B cell (primary cell): Measurements from ENCODE around the gene NUDT14. TPM values are rescaled to one million over a fixed set of nuclear protein-coding genes. Genes with fewer than 3 reads are reported as not detected.

Experiments
- ATAC-seq: fragments of 200-7000 bp; cut with Tn5 transposase; one replicate; pipeline ENCODE4 v1.10.0; 2021; ENCODE audit warnings: low read depth, mild to moderate bottlenecking, moderate number of reproducible peaks, moderate library complexity
- CTCF ChIA-PET: fragments of 350-600 bp; sonication (Branson Sonifier 250); formaldehyde crosslinking; loops from one replicate; lab custom pipeline; 2021; ENCODE audit warnings: antibody characterized with exemption, inconsistent platforms; lab: Charles Lee
- POLR2A ChIA-PET: fragments of 350-600 bp; sonication (Branson Sonifier 250); formaldehyde crosslinking; loops from one replicate; lab custom pipeline; 2021; ENCODE audit warnings: antibody characterized with exemption; lab: Charles Lee
- DNase-seq: peaks from one replicate; pipeline ENCODE4 v3.0.0; 2013
- H2AFZ ChIP-seq: 2 replicates; pipeline ENCODE4 v1.6.1; 2012; ENCODE audit warnings: mild to moderate bottlenecking, low read depth, low read length; ENCODE audit not compliant: insufficient read depth, poor library complexity, severe bottlenecking
- H3K27ac ChIP-seq, 2 donors: 1 replicate in 1 of 2; 2 replicates in 1 of 2; pipeline ENCODE4 v1.5.1; 2012 to 2013; ENCODE audit warnings: low read length in 2 of 2, mild to moderate bottlenecking in 2 of 2, moderate library complexity in 1 of 2
- H3K27me3 ChIP-seq, 4 experiments: fragments of 200-600 bp in 1 of 4; sonication (generic) in 1 of 4; replicated peaks in 1 of 4; 1 replicate in 2 of 4; 2 replicates in 2 of 4; pipeline versions ENCODE4 v1.6.1 to v1.7.0; 2013 to 2016; ENCODE audit warnings: low read length in 3 of 4, mild to moderate bottlenecking in 2 of 4, mixed read lengths in 1 of 4, moderate library complexity in 1 of 4; ENCODE audit not compliant: insufficient read depth in 4 of 4, control insufficient read depth in 3 of 4; ENCODE audit errors: control extremely low read depth in 1 of 4
- H3K36me3 ChIP-seq, 2 experiments: replicated peaks in 1 of 2; 1 replicate in 1 of 2; 2 replicates in 1 of 2; pipeline versions ENCODE4 v1.6.1 to v1.7.1; 2013; ENCODE audit warnings: low read length in 1 of 2; ENCODE audit not compliant: insufficient read depth in 2 of 2, control insufficient read depth in 1 of 2; ENCODE audit errors: control extremely low read depth in 1 of 2, extremely low read depth in 1 of 2
- H3K4me1 ChIP-seq, 2 donors: fragments of 200-600 bp in 1 of 2; sonication (generic) in 1 of 2; 1 replicate in 1 of 2; 2 replicates in 1 of 2; pipeline versions ENCODE4 v1.5.1 to v1.6.1; 2013 to 2017; ENCODE audit warnings: low read length in 2 of 2; ENCODE audit not compliant: control insufficient read depth in 2 of 2, insufficient read depth in 2 of 2
- H3K4me2 ChIP-seq: replicated peaks from 2 replicates; pipeline ENCODE3; 2012; ENCODE audit warnings: mild to moderate bottlenecking, low read depth, low read length; ENCODE audit not compliant: poor library complexity, severe bottlenecking
- H3K4me3 ChIP-seq, 5 experiments: fragments of 200-600 bp in 1 of 5; sonication (generic) in 1 of 5; 1 replicate in 3 of 5; 2 replicates in 2 of 5; pipeline versions ENCODE4 v1.5.1 to v1.7.0; 2011 to 2016; ENCODE audit warnings: low read length in 4 of 5, mild to moderate bottlenecking in 4 of 5, low read depth in 2 of 5, control low read depth in 1 of 5, moderate library complexity in 1 of 5; ENCODE audit not compliant: insufficient read depth in 1 of 5; ENCODE audit errors: control extremely low read depth in 1 of 5, extremely low read depth in 1 of 5
- H3K79me2 ChIP-seq: fragments of 200-600 bp; sonication (generic); one replicate; pipeline ENCODE4 v1.6.0; 2016; ENCODE audit warnings: low read length; ENCODE audit not compliant: control insufficient read depth, insufficient read depth
- H3K9ac ChIP-seq: fragments of 200-600 bp; sonication (generic); 2 replicates; pipeline ENCODE4 v1.6.1; 2017; ENCODE audit warnings: mild to moderate bottlenecking, low read length, moderate library complexity
- H3K9me3 ChIP-seq, 3 donors: one replicate each; pipeline versions ENCODE4 v1.6.1 to v1.7.1; 2013; ENCODE audit warnings: low read length in 2 of 3; ENCODE audit not compliant: control insufficient read depth in 2 of 3, insufficient read depth in 1 of 3; ENCODE audit errors: control extremely low read depth in 1 of 3
- H4K20me1 ChIP-seq: 2 replicates; pipeline ENCODE4 v1.6.0; 2012; ENCODE audit warnings: mild to moderate bottlenecking, low read length; ENCODE audit not compliant: insufficient read depth, control insufficient read depth, poor library complexity, severe bottlenecking
- H3K27ac Mint-ChIP-seq: one replicate; pipeline ENCODE4 v1.8.0; 2021; ENCODE audit warnings: mixed read lengths
- H3K27me3 Mint-ChIP-seq: one replicate; pipeline ENCODE4 v1.8.0; 2021; ENCODE audit warnings: mixed read lengths
- H3K4me1 Mint-ChIP-seq: one replicate; pipeline ENCODE4 v1.8.0; 2021; ENCODE audit warnings: mixed read lengths
- H3K4me3 Mint-ChIP-seq: one replicate; pipeline ENCODE4 v1.8.0; 2021; ENCODE audit warnings: mixed read lengths
- H3K9me3 Mint-ChIP-seq: one replicate; pipeline ENCODE4 v1.8.0; 2022; ENCODE audit warnings: mixed read lengths; ENCODE audit not compliant: insufficient read depth
- CTCF ChIP-seq: fragments of 200-600 bp; IDR thresholded peaks from one replicate; pipeline ENCODE4 v1.8.0; 2022; ENCODE audit warnings: antibody characterized with exemption, mild to moderate bottlenecking
- EZH2 ChIP-seq: IDR thresholded peaks from 2 replicates; pipeline ENCODE4 v1.6.1; 2012; ENCODE audit warnings: borderline replicate concordance, low read depth, mild to moderate bottlenecking, moderate library complexity, low read length; ENCODE audit not compliant: insufficient read depth, poor library complexity, severe bottlenecking
- WGBS: methylation state at CpG from one replicate; pipeline ENCODE4 v1.1.5; 2013; ENCODE audit warnings: missing lambda C conversion rate; ENCODE audit not compliant: insufficient coverage; 5-methylcytosine and 5-hydroxymethylcytosine counted together
- intact Hi-C: fragments of 100-400 bp; cut with micrococcal nuclease; formaldehyde crosslinking; loops from one replicate; pipeline ENCODE4 v1.10.0; 2022
- polyA plus RNA-seq: library from polyadenylated mRNA; depleted of rRNA; stranded (reverse); fragments of >200 nt; gene quantifications from 2 replicates; pipeline ENCODE4 v1.2.3, GENCODE V29; 2012
- small RNA-seq: library from RNA; depleted of rRNA; stranded (forward); fragments of <200 nt; gene quantifications from one replicate; pipeline ENCODE3, GENCODE V24; 2012; ENCODE audit warnings: low replicate concordance, low read depth; ENCODE audit not compliant: insufficient read length
- total RNA-seq, 2 donors: library from RNA; stranded (reverse); fragments of 120-200 nt in 1 of 2; gene quantifications; 1 replicate in 1 of 2; 2 replicates in 1 of 2; pipeline versions ENCODE4 v1.2.3 to v1.2.4, GENCODE V29; 2013 to 2022

NUDT14 gene
- total and polyA plus RNA-seq, 2 donors (not counting 1 experiment from before 2014, with no cell fraction given), result 17.4 to 31.6 TPM

GRCh38 chr14:105123064-105123665 lies 57.9 kb downstream of the NUDT14 start:
- Histone ChIP-seq H3K9me3 (peaks cover 0 to 18% (median 12%) of the 10 kb centered on the region in 3 donors), H3K79me2 (no peaks in the 10 kb centered on the region), H3K4me1 (no peaks in the 10 kb centered on the region), H3K9ac (no peak overlapping the region), H3K27ac (no peak overlapping the region), H3K4me3 (no peak overlapping the region), H4K20me1 (no peaks in the 10 kb centered on the region), H3K4me2 (no peak overlapping the region), H2AFZ (no peak overlapping the region), H3K36me3 (no peaks in the 10 kb centered on the region), H3K27me3 (peaks cover 0 to 18% (median 2%) of the 10 kb centered on the region in 4 experiments)
- intact Hi-C loops, result no loop called here
- ATAC-seq, result no peak
- H3K27ac Mint-ChIP-seq, result no peak overlapping the region
- DNase-seq, result no peak
- H3K4me1 Mint-ChIP-seq, result no peaks in the 10 kb centered on the region
- peaks cover 59% of the 10 kb centered on the region for H3K27me3 Mint-ChIP-seq
- POLR2A ChIA-PET, result no interaction called here
- H3K4me3 Mint-ChIP-seq, result no peak overlapping the region
- WGBS, result 88% methylated on average over 2 of the region's 5 CpGs
- no peak for TF ChIP-seq CTCF
- no peak for TF ChIP-seq EZH2
- CTCF ChIA-PET, result no interaction called here
- H3K9me3 Mint-ChIP-seq, result peaks cover 10% of the 10 kb centered on the region

Small RNA genes within 50 kb of the gene (small RNA-seq; reads per million reads assigned to genes)
- not detected for gene MIR6765

Other genes with a start within 250 kb of the NUDT14 start
- gene AHNAK2, start 202.9 kb downstream of the NUDT14 start, total RNA-seq, result not detected in 2 replicates
- gene AHNAK2, start 202.9 kb downstream of the NUDT14 start, polyA plus RNA-seq, result not detected in 2 replicates
- 5.3 and 5.5 TPM in 2 replicates for gene CLBA1, start 195.5 kb downstream of the NUDT14 start, total RNA-seq
- gene CLBA1, start 195.5 kb downstream of the NUDT14 start, polyA plus RNA-seq, result 0.63 and 1.3 TPM in 2 replicates
- 10.7 and 11.7 TPM in 2 replicates for gene CDCA4, start 160.2 kb downstream of the NUDT14 start, total RNA-seq
- gene CDCA4, start 160.2 kb downstream of the NUDT14 start, polyA plus RNA-seq, result 6.3 and 7.2 TPM in 2 replicates
- gene GPR132, start 115.9 kb downstream of the NUDT14 start, total RNA-seq, result 54.5 and 63.2 TPM in 2 replicates
- gene GPR132, start 115.9 kb downstream of the NUDT14 start, polyA plus RNA-seq, result 38.6 and 47.8 TPM in 2 replicates
- 0.34 and 0.41 TPM in 2 replicates for gene JAG2, start 12.5 kb downstream of the NUDT14 start, total RNA-seq
- 0.27 and 0.66 TPM in 2 replicates for gene JAG2, start 12.5 kb downstream of the NUDT14 start, polyA plus RNA-seq
- 33.5 and 36.1 TPM in 2 replicates for gene BTBD6, start 67.2 kb upstream of the NUDT14 start, total RNA-seq
- 33.4 and 38.8 TPM in 2 replicates for gene BTBD6, start 67.2 kb upstream of the NUDT14 start, polyA plus RNA-seq
- gene BRF1, start 119.7 kb upstream of the NUDT14 start, total RNA-seq, result 55.8 and 61.5 TPM in 2 replicates
- gene BRF1, start 119.7 kb upstream of the NUDT14 start, polyA plus RNA-seq, result 24.5 and 36.0 TPM in 2 replicates
- 70.7 and 71.8 TPM in 2 replicates for gene PACS2, start 133.4 kb upstream of the NUDT14 start, total RNA-seq
- 60.6 and 65.6 TPM in 2 replicates for gene PACS2, start 133.4 kb upstream of the NUDT14 start, polyA plus RNA-seq
- 7.0 and 8.4 TPM in 2 replicates for gene TEX22, start 217.2 kb upstream of the NUDT14 start, total RNA-seq
- 0.65 and 1.7 TPM in 2 replicates for gene TEX22, start 217.2 kb upstream of the NUDT14 start, polyA plus RNA-seq
- gene MTA1, start 238.5 kb upstream of the NUDT14 start, total RNA-seq, result 131 and 137 TPM in 2 replicates
- 147 and 168 TPM in 2 replicates for gene MTA1, start 238.5 kb upstream of the NUDT14 start, polyA plus RNA-seq